Trophoblast cell (in vitro differentiated cells and primary cell): ENCODE measurements around the gene WDR88.

Experiments used
- DNase-seq, 2 donors: peaks; one replicate each; pipeline ENCODE4 v3.0.0-alpha.2; 2016
- H2AFZ ChIP-seq: 2 replicates; pipeline ENCODE4 v1.6.1; 2013; ENCODE audit warnings: low read length, moderate library complexity, mild to moderate bottlenecking; ENCODE audit not compliant: insufficient read depth, poor library complexity
- H2AK5ac ChIP-seq: 2 replicates; pipeline ENCODE4 v1.6.1; 2013; ENCODE audit warnings: mild to moderate bottlenecking, low read length
- H2BK120ac ChIP-seq: 2 replicates; pipeline ENCODE4 v1.6.1; 2013; ENCODE audit warnings: low read length, mild to moderate bottlenecking, moderate library complexity; ENCODE audit not compliant: insufficient read depth, poor library complexity
- H2BK12ac ChIP-seq: 2 replicates; pipeline ENCODE4 v1.6.1; 2013; ENCODE audit warnings: mild to moderate bottlenecking, low read length, moderate library complexity
- H2BK5ac ChIP-seq: 2 replicates; pipeline ENCODE4 v1.6.1; 2013; ENCODE audit warnings: low read length, low read depth, moderate library complexity, mild to moderate bottlenecking; ENCODE audit not compliant: poor library complexity
- H3K14ac ChIP-seq: 2 replicates; pipeline ENCODE4 v1.6.1; 2013; ENCODE audit warnings: mild to moderate bottlenecking, low read length
- H3K18ac ChIP-seq: 2 replicates; pipeline ENCODE4 v1.6.1; 2013; ENCODE audit warnings: mild to moderate bottlenecking, low read length
- H3K23ac ChIP-seq: 2 replicates; pipeline ENCODE4 v1.6.1; 2013; ENCODE audit warnings: low read length
- H3K27ac ChIP-seq: 2 replicates; pipeline ENCODE4 v1.5.1; 2013; ENCODE audit warnings: low read depth, mild to moderate bottlenecking, inconsistent platforms, low read length, moderate library complexity
- H3K27me3 ChIP-seq: 2 replicates; pipeline ENCODE4 v1.6.1; 2013; ENCODE audit warnings: inconsistent platforms, mild to moderate bottlenecking, low read length, moderate library complexity; ENCODE audit not compliant: insufficient read depth
- H3K36me3 ChIP-seq, 2 experiments: 1 replicate in 1 of 2; 2 replicates in 1 of 2; pipeline ENCODE4 v1.6.1; 2013; ENCODE audit warnings: low read length in 2 of 2, mild to moderate bottlenecking in 2 of 2, moderate library complexity in 1 of 2; ENCODE audit not compliant: insufficient read depth in 2 of 2, control insufficient read depth in 1 of 2
- H3K4ac ChIP-seq: 2 replicates; pipeline ENCODE4 v1.6.1; 2013; ENCODE audit warnings: low read depth, mild to moderate bottlenecking, low read length, moderate library complexity
- H3K4me1 ChIP-seq, 2 experiments: 1 replicate in 1 of 2; 2 replicates in 1 of 2; pipeline ENCODE4 v1.6.1; 2013; ENCODE audit warnings: low read length in 2 of 2, mild to moderate bottlenecking in 2 of 2, moderate library complexity in 1 of 2; ENCODE audit not compliant: insufficient read depth in 2 of 2, control insufficient read depth in 1 of 2
- H3K4me2 ChIP-seq: 2 replicates; pipeline ENCODE4 v1.6.1; 2013; ENCODE audit warnings: inconsistent platforms, mild to moderate bottlenecking, low read length, moderate library complexity
- H3K4me3 ChIP-seq: 2 replicates; pipeline ENCODE4 v1.5.1; 2013; ENCODE audit warnings: mild to moderate bottlenecking, low read depth, low read length, inconsistent platforms
- H3K79me1 ChIP-seq: one replicate; pipeline ENCODE4 v1.6.1; 2013; ENCODE audit warnings: low read length
- H3K79me2 ChIP-seq: 2 replicates; pipeline ENCODE4 v1.6.1; 2013; ENCODE audit warnings: low read length, mild to moderate bottlenecking; ENCODE audit not compliant: control insufficient read depth, insufficient read depth, poor library complexity
- H3K9ac ChIP-seq: 2 replicates; pipeline ENCODE4 v1.6.1; 2013; ENCODE audit warnings: mild to moderate bottlenecking, low read length
- H3K9me3 ChIP-seq: 2 replicates; pipeline ENCODE4 v1.6.1; 2013; ENCODE audit warnings: low read depth, mild to moderate bottlenecking, control low read depth, inconsistent platforms, low read length; ENCODE audit not compliant: insufficient read depth
- H4K12ac ChIP-seq: 2 replicates; pipeline ENCODE4 v1.6.1; 2013; ENCODE audit warnings: low read depth, mild to moderate bottlenecking, low read length, moderate library complexity
- H4K8ac ChIP-seq: 2 replicates; pipeline ENCODE4 v1.6.1; 2013; ENCODE audit warnings: low read depth, mild to moderate bottlenecking, low read length, moderate library complexity
- H4K91ac ChIP-seq: one replicate; pipeline ENCODE4 v1.6.1; 2013; ENCODE audit warnings: low read depth, mild to moderate bottlenecking, low read length, moderate library complexity
- WGBS: extraction: QIAGEN DNeasy Blood & Tissue Kit; methylation state at CpG from one replicate; pipeline ENCODE4 v1.1.7; 2013; ENCODE audit warnings: missing lambda C conversion rate; ENCODE audit not compliant: insufficient read length, insufficient coverage; ENCODE audit errors: extremely low coverage; 5-methylcytosine and 5-hydroxymethylcytosine counted together

The WDR88 gene

GRCh38 chr19:33110137-33110910 is 21.6 kb upstream of the WDR88 start:
- Histone ChIP-seq H2BK12ac (no peak overlapping the region), H3K27me3 (no peaks in the 10 kb centered on the region), H4K8ac (no peak overlapping the region), H3K9me3 (no peaks in the 10 kb centered on the region), H3K14ac (no peak overlapping the region), H3K4ac (no peak overlapping the region), H2BK120ac (no peak overlapping the region), H2AK5ac (no peak overlapping the region), H2AFZ (no peak overlapping the region), H3K27ac (no peak overlapping the region), H3K4me2 (no peak overlapping the region), H2BK5ac (no peak overlapping the region), H3K18ac (no peak overlapping the region), H4K12ac (no peak overlapping the region), H3K79me1 (no peaks in the 10 kb centered on the region), H3K36me3 (peaks cover 29 to 39% of the 10 kb centered on the region in 2 experiments), H3K4me1 (no peaks in the 10 kb centered on the region), H3K23ac (no peak overlapping the region), H3K9ac (no peak overlapping the region), H3K4me3 (no peak overlapping the region), H3K79me2 (no peaks in the 10 kb centered on the region), H4K91ac (no peak overlapping the region)
- no CpG with 5 or more reads among the region's 9 CpGs for WGBS
- DNase-seq = peak in 1 of 2 donors; percentile 50

GRCh38 chr19:33111587-33111986 is 20.3 kb upstream of the WDR88 start:
- Histone ChIP-seq H2BK5ac (no peak overlapping the region), H3K79me2 (no peaks in the 10 kb centered on the region), H3K4me2 (no peak overlapping the region), H3K9me3 (no peaks in the 10 kb centered on the region), H3K79me1 (no peaks in the 10 kb centered on the region), H2BK120ac (no peak overlapping the region), H3K4me1 (no peaks in the 10 kb centered on the region), H2AK5ac (no peak overlapping the region), H3K18ac (no peak overlapping the region), H3K4ac (no peak overlapping the region), H3K14ac (no peak overlapping the region), H4K12ac (no peak overlapping the region), H4K91ac (no peak overlapping the region), H4K8ac (no peak overlapping the region), H3K27ac (no peak overlapping the region), H2AFZ (no peak overlapping the region), H3K9ac (no peak overlapping the region), H3K27me3 (no peaks in the 10 kb centered on the region), H3K4me3 (no peak overlapping the region), H2BK12ac (no peak overlapping the region), H3K23ac (no peak overlapping the region), H3K36me3 (peaks cover 27 to 35% of the 10 kb centered on the region in 2 experiments)
- no CpG with 5 or more reads among the region's 11 CpGs for WGBS
- DNase-seq = no peak

- no peak overlapping the region for H3K14ac ChIP-seq
- H4K12ac ChIP-seq = no peak overlapping the region
- no peaks in the 10 kb centered on the region for H3K79me1 ChIP-seq
- no peak overlapping the region for H3K4me2 ChIP-seq
- peaks cover 2% of the 10 kb centered on the region for H3K9me3 ChIP-seq
- no peak overlapping the region for H2BK120ac ChIP-seq
- H3K4me3 ChIP-seq = no peak overlapping the region
- H3K36me3 ChIP-seq = peaks cover 22 to 27% of the 10 kb centered on the region in 2 experiments
- WGBS = no CpG with 5 or more reads among the region's 4 CpGs
- H3K23ac ChIP-seq = no peak overlapping the region
- no peak overlapping the region for H3K18ac ChIP-seq
- no peak overlapping the region for H3K27ac ChIP-seq
- no peak overlapping the region for H4K91ac ChIP-seq
- H3K4ac ChIP-seq = no peak overlapping the region
- H2AK5ac ChIP-seq = no peak overlapping the region
- H3K79me2 ChIP-seq = no peaks in the 10 kb centered on the region
- H2BK5ac ChIP-seq = no peak overlapping the region
- no peaks in the 10 kb centered on the region for H3K4me1 ChIP-seq
- H3K27me3 ChIP-seq = no peaks in the 10 kb centered on the region
- H3K9ac ChIP-seq = no peak overlapping the region
- no peak overlapping the region for H2AFZ ChIP-seq
- no peak overlapping the region for H2BK12ac ChIP-seq
- no peak for DNase-seq
- no peak overlapping the region for H4K8ac ChIP-seq
Observed at GRCh38 chr19:33114312-33114711, 17.6 kb upstream of the WDR88 start.

GRCh38 chr19:33117501-33117900 is 14.4 kb upstream of the WDR88 start:
- Histone ChIP-seq H2BK5ac (no peak overlapping the region), H4K91ac (no peak overlapping the region), H3K4me3 (no peak overlapping the region), H3K4ac (no peak overlapping the region), H3K4me2 (no peak overlapping the region), H3K23ac (no peak overlapping the region), H3K14ac (no peak overlapping the region), H3K79me2 (no peaks in the 10 kb centered on the region), H3K27me3 (no peaks in the 10 kb centered on the region), H3K79me1 (no peaks in the 10 kb centered on the region), H3K9ac (no peak overlapping the region), H2AFZ (no peak overlapping the region), H3K4me1 (no peaks in the 10 kb centered on the region), H3K9me3 (peaks cover 2% of the 10 kb centered on the region), H2BK120ac (no peak overlapping the region), H2AK5ac (no peak overlapping the region), H3K36me3 (peaks cover 18 to 19% of the 10 kb centered on the region in 2 experiments), H4K8ac (no peak overlapping the region), H3K27ac (no peak overlapping the region), H4K12ac (no peak overlapping the region), H3K18ac (no peak overlapping the region), H2BK12ac (no peak overlapping the region)
- WGBS = no CpG with 5 or more reads among the region's 8 CpGs
- DNase-seq = no peak
